Fibroblast of lung (primary cell): Measurements from ENCODE around the gene CTF1.

Source experiments
- CTCF ChIP-seq, 2 donors: IDR thresholded peaks in 1 of 2; conservative IDR thresholded peaks in 1 of 2; 1 replicate in 1 of 2; 2 replicates in 1 of 2; pipeline ENCODE4 v1.5.1; 2011 to 2012; ENCODE audit warnings: low read length in 2 of 2, control low read depth in 1 of 2, inconsistent platforms in 1 of 2, low read depth in 1 of 2, mild to moderate bottlenecking in 1 of 2
- EZH2 ChIP-seq: IDR thresholded peaks from 2 replicates; pipeline ENCODE4 v1.5.1; 2012; ENCODE audit warnings: low read length, control low read depth, mild to moderate bottlenecking; ENCODE audit errors: missing control alignments

- TF ChIP-seq EZH2 (no peak), CTCF (conservative IDR thresholded peaks at IDR 0.05 in 1 of 2, IDR thresholded peaks at IDR 0.05 in 1 of 2; ENCODE audit: low read depth in 1 of 2, low read length in 2 of 2) (peak in 1 of 2 donors; percentile 8)
Measured at GRCh38 chr16:30949650-30950515, 53.5 kb downstream of the CTF1 start.
